ENCODE data around the gene TECPR1.
A peak's percentile ranks its signal among the peaks of the same experiment; 100 is the strongest.

Gene TECPR1

DNA sequence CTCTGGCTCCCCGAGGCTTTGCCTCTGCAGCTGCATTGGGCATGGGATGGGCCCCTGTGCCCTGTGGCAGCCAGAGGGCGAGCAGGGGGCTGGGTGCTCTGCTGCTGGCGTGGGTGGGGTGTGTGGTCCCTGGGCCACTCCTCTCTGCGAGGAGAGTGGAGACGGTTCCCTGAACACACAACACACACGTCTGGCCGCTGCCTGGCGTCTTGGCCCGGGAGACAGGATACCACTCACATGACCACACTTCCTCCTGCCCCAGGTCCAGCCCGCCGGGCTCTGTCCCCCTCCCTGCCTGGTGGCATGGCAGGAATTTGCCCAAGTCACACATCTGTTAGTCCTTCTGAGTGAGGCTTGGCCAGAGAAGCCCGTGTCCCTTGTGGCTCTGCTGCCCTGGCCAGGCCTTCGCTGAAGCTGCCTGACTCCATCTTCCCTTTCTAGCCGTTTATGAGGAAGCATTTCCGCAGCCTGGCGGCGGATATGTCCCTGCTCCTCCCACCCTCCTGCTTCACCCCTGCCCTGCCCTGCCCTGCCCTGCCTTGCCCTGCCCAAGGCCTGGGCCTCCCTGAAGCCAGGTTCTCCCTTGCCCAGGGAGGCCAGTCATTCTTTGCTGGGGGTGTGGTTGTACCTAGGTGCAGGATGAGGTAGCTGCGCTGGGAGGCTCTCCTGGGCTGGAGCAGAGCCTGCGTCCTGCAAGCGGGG lies 32.5 kb upstream of the TECPR1 start:
- no peak for DNase-seq (ENCODE audit: low read depth)

DNA sequence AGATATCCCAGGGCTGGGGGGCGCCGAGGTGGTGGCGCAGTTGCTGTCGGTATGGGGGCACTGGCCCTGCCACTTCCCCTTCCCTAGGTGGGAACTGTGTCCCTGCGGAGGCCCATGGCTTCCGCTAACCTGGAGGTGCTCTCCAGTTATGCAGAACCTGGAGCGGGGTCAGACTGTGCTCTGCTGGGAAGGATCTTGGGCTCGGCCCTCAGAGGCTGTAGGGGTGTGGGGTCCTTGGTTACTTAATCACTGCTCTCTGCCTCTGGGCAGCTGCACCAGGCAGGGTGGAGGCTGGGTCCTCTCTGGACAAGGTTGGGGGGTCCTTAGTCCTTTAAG lies 31.8 kb upstream of the TECPR1 start:
- DNase-seq (ENCODE audit: low read depth): no peak

- no peak for DNase-seq (ENCODE audit: low read depth)
These were observed 31.3 kb upstream of the TECPR1 start for GRCh38 chr7:98283127-98283886.

- no peak for DNase-seq (ENCODE audit: low read depth)
These were observed 30.7 kb upstream of the TECPR1 start for GRCh38 chr7:98282703-98283102.

GRCh38 chr7:98281757-98282606 lies 29.9 kb upstream of the TECPR1 start:
- DNase-seq (ENCODE audit: low read depth): no peak

DNA sequence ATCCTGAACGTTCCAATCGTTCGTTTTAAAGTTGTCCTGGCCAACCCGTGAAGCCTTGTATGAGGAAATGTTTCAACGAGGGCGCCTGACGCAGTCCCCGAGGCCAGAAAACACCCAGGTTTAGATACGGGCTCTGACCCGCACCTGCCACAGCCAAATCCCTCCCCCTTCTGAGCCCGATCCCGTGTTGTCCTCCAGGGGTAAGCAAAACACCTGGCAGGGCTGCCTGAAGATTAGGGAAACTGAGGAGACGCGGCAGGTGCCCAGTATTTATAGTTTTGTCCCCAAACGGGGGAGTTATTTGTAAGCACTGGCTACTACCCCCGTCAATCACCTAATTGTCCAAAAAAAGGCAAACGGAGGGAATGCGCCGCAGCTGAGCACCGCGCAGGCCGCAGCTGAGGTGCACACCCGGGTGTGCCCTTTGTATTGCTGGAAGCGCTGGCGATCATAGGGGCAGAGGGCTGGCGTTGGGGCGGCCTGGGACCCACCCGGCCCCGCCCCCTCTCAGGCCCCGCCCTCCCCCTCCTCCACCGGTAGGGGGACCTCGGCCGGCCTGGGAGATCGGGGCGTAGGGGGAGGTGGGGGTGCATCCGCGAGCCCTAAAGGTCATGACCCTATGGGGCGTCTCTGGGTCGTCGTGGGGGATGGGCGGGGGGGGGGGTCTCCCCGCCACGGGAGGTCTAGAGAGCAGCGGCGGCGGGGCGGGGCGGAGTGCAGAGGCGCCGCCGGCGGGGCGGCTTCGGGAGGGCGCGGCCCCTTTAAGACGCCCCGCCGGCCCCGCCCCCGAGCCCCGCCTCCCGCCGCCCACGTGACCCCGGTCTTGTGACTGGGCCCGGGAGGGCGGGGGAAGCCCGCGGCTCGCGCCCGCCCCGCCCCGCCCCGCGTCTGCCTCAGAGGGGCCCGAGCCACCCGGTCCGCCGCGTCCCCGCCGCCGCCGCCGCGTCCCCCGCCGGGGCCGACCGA lies 29.0 kb upstream of the TECPR1 start, which contains the start of gene BRI3:
TSS of gene BRI3 (plus strand) at position 896 of the 966 bp plus-strand sequence. CDS start 110 bp downstream, outside the sequence.
- DNase-seq (ENCODE audit: low read depth): peak; percentile 92

DNA sequence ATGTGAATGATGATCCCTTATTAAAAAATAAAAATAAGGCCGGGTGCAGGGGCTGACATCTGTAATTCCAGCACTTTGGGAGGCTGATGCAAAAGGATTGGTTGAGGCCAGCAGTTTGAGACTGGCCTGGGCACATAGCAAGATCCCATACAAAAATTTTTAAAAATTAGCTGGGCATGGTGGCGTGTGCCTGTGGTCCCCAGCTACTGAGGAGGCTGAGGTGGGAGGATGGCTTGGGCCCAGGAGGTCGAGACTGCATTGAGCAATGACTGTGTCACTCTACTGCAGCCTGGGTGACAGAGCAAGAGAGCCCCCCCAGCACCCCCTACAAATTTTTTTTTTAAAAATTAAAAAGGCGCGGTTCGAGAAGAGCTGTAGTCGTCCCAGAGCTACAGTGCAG lies 28.3 kb upstream of the TECPR1 start:
- no peak for DNase-seq (ENCODE audit: low read depth)

DNA sequence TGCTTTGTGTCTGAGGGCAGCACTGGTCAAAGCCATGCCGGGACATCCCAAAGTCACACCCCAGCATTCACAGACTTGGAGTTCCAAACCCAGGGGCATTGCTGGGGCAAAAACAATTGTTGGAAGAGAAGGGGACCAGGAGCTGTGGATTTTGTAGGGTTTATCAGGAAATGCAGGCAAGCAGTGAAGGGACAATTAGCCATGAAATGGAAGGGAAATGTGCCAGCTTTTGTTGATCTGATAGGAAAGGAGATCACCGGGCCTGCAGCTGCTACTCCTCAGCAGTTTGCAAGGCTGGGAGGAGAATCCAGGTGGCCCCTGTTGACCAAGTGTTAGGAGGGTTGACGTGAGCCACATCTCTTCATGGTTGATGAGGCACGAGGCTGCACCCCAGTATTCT lies 26.9 kb upstream of the TECPR1 start:
- DNase-seq (ENCODE audit: low read depth): no peak

DNA sequence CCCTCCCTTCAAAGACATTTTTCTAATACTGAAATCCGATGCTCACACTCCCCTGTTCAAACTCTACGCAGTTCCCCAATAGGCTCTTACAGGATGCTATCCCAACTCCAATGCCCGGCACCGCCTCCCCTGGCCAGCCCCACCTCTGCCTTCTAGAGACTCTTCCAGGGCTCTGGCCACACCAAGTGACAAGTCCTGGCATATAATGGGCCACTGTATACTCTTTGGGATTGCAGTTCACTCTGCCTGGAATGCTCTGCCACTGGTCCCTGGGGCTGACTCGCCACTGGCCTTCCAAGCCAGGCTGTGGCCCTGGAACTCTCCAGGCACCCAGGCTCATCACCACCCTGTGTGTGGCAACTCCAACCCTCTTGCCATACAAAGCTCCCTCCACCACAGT lies 26.4 kb upstream of the TECPR1 start:
- DNase-seq (ENCODE audit: low read depth): no peak

DNA sequence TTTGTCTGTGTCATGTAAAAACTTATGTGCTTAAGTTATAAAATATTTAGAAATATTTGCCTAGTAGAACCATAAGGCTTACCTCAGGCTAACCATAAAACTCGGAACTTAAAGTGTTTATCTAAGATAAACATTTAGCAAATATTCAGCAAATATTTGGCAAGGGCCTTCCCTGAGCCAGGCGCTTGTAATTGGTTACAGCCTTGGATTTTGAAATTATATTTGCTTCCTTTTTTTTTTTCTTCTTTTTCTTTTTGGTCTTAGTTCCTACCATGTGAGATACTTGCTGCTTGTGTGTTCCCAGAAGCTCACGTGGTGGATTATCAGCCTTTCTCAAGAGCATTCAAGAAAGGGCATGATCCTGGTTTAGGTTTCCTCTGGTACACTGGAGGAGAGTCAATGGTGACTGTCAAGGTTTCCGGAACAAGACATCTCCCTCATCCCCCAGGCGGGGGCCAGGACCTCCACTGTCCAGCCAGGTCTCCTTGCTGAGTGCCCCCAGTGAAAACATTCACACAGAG lies 24.3 kb upstream of the TECPR1 start:
- no peak for DNase-seq (ENCODE audit: low read depth)

GRCh38 chr7:98267303-98267702 lies 15.3 kb upstream of the TECPR1 start:
- DNase-seq (ENCODE audit: low read depth): no peak

- DNase-seq (ENCODE audit: low read depth): no peak
These were observed 14.8 kb upstream of the TECPR1 start for GRCh38 chr7:98266840-98267239.

DNA sequence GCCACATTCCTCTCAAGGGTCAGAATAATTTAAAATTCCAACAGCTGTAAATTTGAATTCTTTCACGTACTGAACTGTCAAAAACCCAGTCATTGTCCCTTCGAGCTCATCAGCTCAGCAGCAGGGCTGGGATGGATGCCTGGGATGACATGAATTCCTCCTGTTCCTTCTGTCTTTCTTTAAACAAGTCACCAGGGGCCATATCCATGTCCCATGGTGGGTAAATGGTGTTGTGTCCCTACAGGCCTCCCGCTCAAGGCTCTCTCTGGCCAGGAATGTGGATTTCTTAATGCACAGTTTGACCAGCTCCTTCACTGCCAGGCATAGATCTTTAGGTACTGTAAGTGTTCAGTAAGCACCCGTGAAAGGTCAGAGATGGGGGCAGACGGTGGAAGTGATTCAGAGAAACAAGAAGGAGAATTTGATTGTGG lies 13.8 kb upstream of the TECPR1 start:
- no peak for DNase-seq (ENCODE audit: low read depth)

DNA sequence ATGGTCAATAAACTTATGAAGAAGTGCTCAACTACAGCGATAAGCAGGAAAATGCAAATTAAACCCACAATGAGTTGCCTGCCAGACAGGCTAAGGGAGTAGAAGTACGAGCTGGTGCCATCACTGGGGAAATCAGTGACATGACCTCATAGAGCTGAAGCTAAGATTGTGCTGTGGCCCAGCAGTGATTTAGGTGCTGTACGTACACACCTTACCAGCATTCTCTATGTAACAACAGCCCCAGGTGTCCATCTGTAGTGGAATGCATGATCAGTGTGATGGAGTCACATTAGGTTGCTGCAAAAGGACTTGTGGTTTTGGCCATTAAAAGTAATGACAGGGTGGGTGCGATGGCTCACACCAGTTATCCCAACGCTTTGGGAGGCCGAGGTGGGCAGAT lies 5.7 kb upstream of the TECPR1 start:
- DNase-seq (ENCODE audit: low read depth): no peak

GRCh38 chr7:98256431-98256830 lies 4.4 kb upstream of the TECPR1 start:
- no peak for DNase-seq (ENCODE audit: low read depth)

DNA sequence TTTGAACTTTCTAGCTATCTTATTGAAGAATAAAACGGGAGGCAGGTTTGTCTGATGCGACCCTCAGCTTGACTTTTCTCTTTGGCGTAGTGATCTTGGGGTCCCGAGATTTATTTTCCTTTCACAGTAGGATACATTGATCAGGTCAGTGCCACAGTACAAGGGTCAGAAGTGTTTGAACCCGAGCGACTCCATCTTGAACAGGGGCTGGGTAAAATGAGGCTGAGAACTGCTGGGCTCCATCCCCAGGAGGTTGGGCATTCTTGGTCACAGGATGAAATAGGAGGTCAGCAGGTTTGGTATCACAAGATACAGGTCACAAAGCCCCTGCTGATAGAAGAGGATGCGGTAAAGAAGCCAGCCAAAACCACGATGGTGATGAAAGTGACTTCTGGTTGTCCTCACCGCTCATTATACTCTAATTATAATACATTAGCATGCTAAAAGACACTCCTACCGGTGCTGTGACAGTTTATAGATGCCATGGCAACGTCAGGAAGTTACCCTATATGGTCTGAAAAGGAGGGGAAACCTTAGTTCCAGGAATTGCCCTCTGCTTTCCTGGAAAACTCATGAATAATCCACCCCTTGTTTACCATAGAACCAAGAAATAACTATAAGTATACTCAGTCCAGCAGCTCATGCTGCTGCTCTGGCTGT lies 3.0 kb upstream of the TECPR1 start:
- no peak for DNase-seq (ENCODE audit: low read depth)

GRCh38 chr7:98254516-98254915 lies 2.5 kb upstream of the TECPR1 start:
- DNase-seq (ENCODE audit: low read depth): no peak

DNA sequence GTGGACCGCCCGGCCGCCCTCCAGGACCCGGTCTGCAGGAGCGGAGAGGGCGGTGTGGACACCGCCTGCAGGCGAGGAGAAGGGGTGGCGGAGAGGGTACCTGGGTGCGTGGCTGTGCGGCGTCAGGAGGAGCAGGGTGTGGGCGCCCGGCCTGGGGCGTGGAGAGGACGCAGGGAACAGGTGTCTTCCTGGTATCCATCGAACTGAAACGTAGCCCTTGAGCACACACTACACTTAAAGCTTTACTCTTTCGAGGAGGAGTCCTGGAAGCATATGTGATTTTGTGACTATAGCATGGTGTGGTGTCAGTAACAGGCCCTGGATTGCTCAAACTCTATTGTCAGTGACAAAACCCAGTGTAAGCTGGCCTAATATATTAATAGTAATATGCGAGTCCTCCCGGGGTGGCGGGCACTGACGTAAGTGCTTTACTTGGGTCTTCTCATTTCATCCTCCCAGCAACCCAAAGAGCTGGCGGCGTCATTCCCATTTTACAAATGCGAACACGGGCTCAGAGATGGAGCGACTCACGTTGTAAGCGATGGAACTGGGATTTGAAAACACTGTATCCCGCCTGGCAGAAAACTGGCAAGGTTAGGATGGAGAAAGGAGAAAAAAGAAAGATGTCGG lies 508 bp upstream of the TECPR1 start:
- no peak for DNase-seq (ENCODE audit: low read depth)

- no peak for DNase-seq (ENCODE audit: low read depth)
These were observed 816 bp downstream of the TECPR1 start for GRCh38 chr7:98251231-98251600.

GRCh38 chr7:98250789-98251188 lies 1.2 kb downstream of the TECPR1 start:
- DNase-seq (ENCODE audit: low read depth): no peak

Data from activated T-helper 9 cell treated with anti-CD3 and anti-CD28 coated beads, Interleukin-2, amount 50 U/mL, for 16 hours (primary cell).